Dendritic cell treated with granulocyte-macrophage colony-stimulating factor and Interleukin-4, amounts not matched to agents 40 ng/mL and 50 ng/mL, for 4 days (primary cell): ENCODE data around the gene GUCA1C.

Source experiments
- H3K27ac Mint-ChIP-seq: one replicate; pipeline ENCODE4 v1.8.0; 2022; ENCODE audit warnings: mild to moderate bottlenecking, mixed read lengths
- H3K27me3 Mint-ChIP-seq: one replicate; pipeline ENCODE4 v1.8.0; 2022; ENCODE audit warnings: mild to moderate bottlenecking, mixed read lengths
- H3K36me3 Mint-ChIP-seq: one replicate; pipeline ENCODE4 v1.8.0; 2022; ENCODE audit warnings: low read depth, mixed read lengths
- H3K4me1 Mint-ChIP-seq: one replicate; pipeline ENCODE4 v1.8.0; 2022; ENCODE audit warnings: low read depth, mixed read lengths
- H3K4me3 Mint-ChIP-seq: one replicate; pipeline ENCODE4 v1.8.0; 2022; ENCODE audit warnings: mild to moderate bottlenecking, moderate library complexity, mixed read lengths
- H3K9me3 Mint-ChIP-seq: one replicate; pipeline ENCODE4 v1.8.0; 2022; ENCODE audit warnings: mixed read lengths
- intact Hi-C: fragments of 100-400 bp; cut with micrococcal nuclease; formaldehyde crosslinking; loops from one replicate; pipeline ENCODE4 v1.15.0; 2022

Gene GUCA1C

DNA sequence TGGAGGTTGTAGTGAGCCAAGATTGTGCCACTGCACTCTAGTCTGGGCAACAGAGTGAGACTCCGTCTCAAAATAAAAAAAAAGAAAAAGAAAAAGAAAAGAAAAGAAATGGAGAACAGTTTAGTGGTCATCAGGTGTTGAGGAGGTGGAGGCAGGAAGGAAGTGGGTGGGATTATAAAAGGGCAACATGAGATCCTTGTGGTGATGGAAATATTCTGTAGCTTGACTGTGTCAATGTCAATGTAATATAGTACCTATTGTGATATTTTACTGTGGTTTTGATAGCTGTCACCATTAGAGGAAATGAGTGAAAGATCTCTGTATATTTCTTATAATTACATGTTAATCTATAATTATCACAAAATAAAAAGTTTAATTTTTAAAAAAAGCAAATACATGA is 70.3 kb downstream of the GUCA1C start:
- Mint-ChIP-seq H3K27me3 (no peaks in the 10 kb centered on the region), H3K4me1 (no peaks in the 10 kb centered on the region), H3K9me3 (peaks cover 7% of the 10 kb centered on the region), H3K27ac (no peak overlapping the region), H3K36me3 (no peaks in the 10 kb centered on the region), H3K4me3 (no peak overlapping the region)
- intact Hi-C loops = no loop called here

DNA sequence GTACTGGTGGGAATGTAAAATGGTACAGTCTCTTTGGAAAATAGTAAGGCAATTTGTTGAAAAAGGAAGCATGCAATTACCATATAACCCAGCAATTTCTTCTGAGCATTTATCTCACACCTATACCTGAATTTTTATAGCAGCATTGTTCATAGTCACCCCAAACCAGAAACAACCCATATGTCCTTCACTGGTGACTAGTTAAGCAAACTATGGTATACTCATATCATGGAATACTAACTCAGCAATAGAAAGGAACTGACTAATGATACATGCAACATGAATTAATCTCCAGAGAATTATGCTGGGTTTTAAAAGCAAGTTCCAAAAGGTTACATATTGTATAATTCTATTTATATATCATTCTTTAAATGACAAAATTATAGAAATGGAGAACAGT is 70.9 kb downstream of the GUCA1C start:
- no peaks in the 10 kb centered on the region for H3K27me3 Mint-ChIP-seq
- no peak overlapping the region for H3K4me3 Mint-ChIP-seq
- intact Hi-C loops = no loop called here
- H3K27ac Mint-ChIP-seq = no peak overlapping the region
- no peaks in the 10 kb centered on the region for H3K36me3 Mint-ChIP-seq
- no peaks in the 10 kb centered on the region for H3K4me1 Mint-ChIP-seq
- peaks cover 9% of the 10 kb centered on the region for H3K9me3 Mint-ChIP-seq

DNA sequence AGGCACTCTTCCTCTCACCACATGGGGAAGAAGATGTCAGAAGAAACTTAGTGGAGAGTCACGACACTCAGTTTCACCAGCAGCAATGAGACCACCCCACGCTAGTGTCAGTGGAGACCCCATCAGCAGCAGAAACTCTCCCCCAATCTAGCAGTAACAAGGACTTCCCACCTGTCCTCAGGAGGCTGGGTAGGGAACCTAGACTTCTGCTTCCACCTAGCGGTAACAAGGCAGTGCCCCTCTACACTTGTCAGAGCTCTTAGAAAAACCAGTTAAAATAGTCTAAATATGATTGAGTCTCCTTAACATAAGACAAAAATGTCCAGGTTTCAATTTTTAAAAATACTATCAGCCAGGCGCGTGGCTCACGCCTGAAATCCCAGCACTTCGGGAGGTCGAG is 73.8 kb downstream of the GUCA1C start:
- H3K9me3 Mint-ChIP-seq = peaks cover 9% of the 10 kb centered on the region
- intact Hi-C loops = no loop called here
- no peaks in the 10 kb centered on the region for H3K27me3 Mint-ChIP-seq
- no peak overlapping the region for H3K4me3 Mint-ChIP-seq
- H3K27ac Mint-ChIP-seq = no peak overlapping the region
- H3K4me1 Mint-ChIP-seq = no peaks in the 10 kb centered on the region
- no peaks in the 10 kb centered on the region for H3K36me3 Mint-ChIP-seq

DNA sequence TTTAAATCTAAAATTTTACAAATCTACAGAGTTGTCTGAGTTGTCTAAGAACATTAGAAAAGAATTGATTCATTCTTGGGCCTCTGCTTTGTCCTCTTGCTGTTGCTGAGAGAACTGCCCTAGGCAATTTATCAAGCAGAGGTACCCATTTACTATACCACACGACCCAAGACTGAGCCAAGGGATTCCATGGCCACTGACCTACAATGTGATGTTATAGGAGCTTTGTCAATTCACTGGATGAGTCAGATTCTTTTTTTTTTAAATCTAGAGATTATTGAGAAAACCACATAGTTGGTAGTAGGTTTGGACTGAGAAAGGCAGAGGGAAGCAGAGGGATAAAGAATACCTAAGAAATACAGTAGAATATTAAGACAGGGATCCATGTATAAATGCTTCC is 75.8 kb downstream of the GUCA1C start:
- H3K4me1 Mint-ChIP-seq = no peaks in the 10 kb centered on the region

DNA sequence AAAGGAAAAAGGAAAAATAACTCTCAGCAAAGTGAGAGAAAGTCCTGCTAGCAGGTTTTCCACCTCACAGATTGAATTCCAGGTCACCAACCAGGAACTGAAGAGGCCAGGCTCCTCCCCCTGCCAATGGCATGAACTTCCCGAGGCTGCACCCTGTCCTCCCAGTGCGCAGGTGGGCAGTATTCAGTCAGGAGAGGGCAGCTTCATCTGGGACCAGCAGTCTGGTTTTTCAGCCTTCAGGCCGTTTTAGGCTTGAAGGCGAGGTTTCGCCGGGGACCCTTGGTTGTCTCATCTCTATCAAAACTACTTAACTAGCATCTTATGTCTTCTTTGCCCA is 89.9 kb downstream of the GUCA1C start:
- H3K27ac Mint-ChIP-seq = no peak overlapping the region
- H3K36me3 Mint-ChIP-seq = no peaks in the 10 kb centered on the region
- intact Hi-C loops = no loop called here

More for the DNA sequence above, 75.8 kb downstream of the GUCA1C start:
- Mint-ChIP-seq H3K9me3 (peaks cover 9% of the 10 kb centered on the region), H3K27me3 (no peaks in the 10 kb centered on the region), H3K4me3 (no peak overlapping the region), H3K27ac (no peak overlapping the region), H3K36me3 (no peaks in the 10 kb centered on the region)
- intact Hi-C loops = no loop called here

DNA sequence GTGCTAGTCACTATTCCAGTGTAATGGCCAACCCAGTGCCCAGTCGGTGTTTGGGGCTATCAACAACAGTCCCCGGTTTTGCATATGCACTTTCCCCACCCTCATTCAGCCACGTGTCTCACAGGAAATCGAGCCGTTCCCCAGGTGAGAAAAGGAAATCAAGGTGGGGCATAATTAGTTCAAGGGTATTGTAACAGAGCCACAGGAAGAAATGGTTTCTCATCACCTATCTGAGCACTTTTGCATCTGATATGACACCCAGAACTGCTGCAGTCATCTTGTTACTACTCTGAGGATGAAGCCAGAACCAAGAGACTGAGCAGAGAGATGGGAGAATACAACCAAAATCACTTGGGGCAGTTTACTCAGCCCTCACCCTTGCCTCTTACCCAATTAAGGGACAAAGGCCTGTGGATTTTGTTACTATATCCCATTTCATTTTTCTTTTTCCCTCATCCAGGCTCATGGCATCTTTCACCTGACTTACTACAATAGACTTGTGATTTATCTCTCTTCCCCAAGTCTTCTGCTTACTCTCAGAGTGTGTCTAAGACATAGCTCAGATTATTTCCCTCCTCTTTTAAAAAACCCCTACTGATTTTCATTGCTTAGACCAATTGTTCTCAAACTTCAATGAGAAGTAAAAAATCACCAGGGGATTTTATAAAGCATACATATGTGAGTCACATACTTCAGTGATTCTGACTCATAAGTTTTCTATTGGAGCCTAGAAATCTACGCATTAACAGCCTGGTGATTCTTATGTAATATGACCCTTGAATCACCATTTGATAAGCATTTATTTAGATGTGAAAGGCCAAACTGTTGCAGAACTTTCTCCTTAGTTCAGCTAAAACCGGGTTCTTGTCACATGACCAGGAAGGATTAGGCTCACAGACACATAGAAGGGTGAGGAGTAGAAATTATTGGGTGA is 90.5 kb downstream of the GUCA1C start:
- H3K36me3 Mint-ChIP-seq = no peaks in the 10 kb centered on the region
- peaks cover 16% of the 10 kb centered on the region for H3K9me3 Mint-ChIP-seq
- H3K4me1 Mint-ChIP-seq = no peaks in the 10 kb centered on the region
- H3K27ac Mint-ChIP-seq = no peak overlapping the region
- H3K4me3 Mint-ChIP-seq = no peak overlapping the region
- intact Hi-C loops = no loop called here
- no peaks in the 10 kb centered on the region for H3K27me3 Mint-ChIP-seq

More for the DNA sequence above, 89.9 kb downstream of the GUCA1C start:
- no peaks in the 10 kb centered on the region for H3K4me1 Mint-ChIP-seq
- no peak overlapping the region for H3K4me3 Mint-ChIP-seq
- no peaks in the 10 kb centered on the region for H3K27me3 Mint-ChIP-seq
- H3K9me3 Mint-ChIP-seq = peaks cover 16% of the 10 kb centered on the region

DNA sequence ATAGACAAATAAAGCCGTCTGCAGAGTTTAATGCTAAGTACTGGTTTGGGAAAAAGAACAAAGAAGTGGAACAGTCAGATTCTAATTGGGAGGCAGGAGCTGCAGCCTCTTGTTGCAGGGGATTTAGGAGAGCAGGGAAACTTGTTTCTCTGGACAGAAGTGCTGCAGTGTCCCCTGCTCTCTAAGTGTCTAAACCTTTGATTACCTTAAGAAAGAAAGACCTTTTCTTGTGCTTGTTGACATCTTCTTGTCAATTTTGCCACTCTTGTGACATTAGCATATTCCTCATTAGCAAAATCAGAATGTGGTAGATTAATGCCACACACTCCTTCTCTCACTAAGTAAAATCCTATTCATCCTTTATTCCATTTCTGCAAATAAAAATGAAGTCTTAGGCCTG is 92.3 kb downstream of the GUCA1C start:
- Mint-ChIP-seq H3K36me3 (no peaks in the 10 kb centered on the region), H3K4me1 (no peaks in the 10 kb centered on the region), H3K27ac (no peak overlapping the region), H3K4me3 (no peak overlapping the region), H3K27me3 (no peaks in the 10 kb centered on the region), H3K9me3 (peaks cover 16% of the 10 kb centered on the region)
- intact Hi-C loops = no loop called here
